Activated T-cell treated with anti-CD3 and anti-CD28 coated beads for 48 hours (primary cell): Measurements from ENCODE around the gene GCK.
"Not testable (repeated sequence)": the region's sequence is repeated elsewhere in the genome, so short reads cannot be mapped to it uniquely, and the experiment has no call there.

Experiments used
- DNase-seq: peaks from one replicate; pipeline ENCODE4 v3.0.0-alpha.2; 2020; ENCODE audit warnings: low read depth

The GCK gene

GRCh38 chr7:44141221-44141850 is 47.9 kb downstream of the GCK start, which contains the start of gene MYL7:
MYL7 (minus strand) TSS chr7:44141332; CDS start chr7:44141305, 27 bp downstream.
- DNase-seq: no peak

- no peak for DNase-seq
Observed at GRCh38 chr7:44140341-44140740, 48.9 kb downstream of the GCK start.

- no peak for DNase-seq
Observed at GRCh38 chr7:44139311-44140010, 49.8 kb downstream of the GCK start.

- DNase-seq: no peak
Observed at GRCh38 chr7:44138698-44139097, 50.5 kb downstream of the GCK start.

- no peak for DNase-seq
Observed at GRCh38 chr7:44136731-44137130, 52.5 kb downstream of the GCK start.

GRCh38 chr7:44134943-44135628 is 54.2 kb downstream of the GCK start:
- no peak for DNase-seq

GRCh38 chr7:44133295-44133694 is 55.9 kb downstream of the GCK start:
- no peak for DNase-seq

GRCh38 chr7:44132039-44132438 is 57.2 kb downstream of the GCK start:
- no peak for DNase-seq

- DNase-seq: no peak
Observed at GRCh38 chr7:44131173-44132029, 57.8 kb downstream of the GCK start.

GRCh38 chr7:44128721-44129582 is 60.3 kb downstream of the GCK start:
- DNase-seq: no peak

- no peak for DNase-seq
Observed at GRCh38 chr7:44127161-44127560, 62.1 kb downstream of the GCK start.

GRCh38 chr7:44126574-44126973 is 62.7 kb downstream of the GCK start:
- DNase-seq: not testable (repeated sequence)

- no peak for DNase-seq
Observed at GRCh38 chr7:44124822-44125202, 64.4 kb downstream of the GCK start.

GRCh38 chr7:44123190-44124003 is 65.8 kb downstream of the GCK start, which contains the start of gene POLD2:
POLD2 (minus strand) TSS chr7:44123548; CDS start chr7:44122053, 1,495 bp downstream.
- DNase-seq: peak; percentile 99

GRCh38 chr7:44122529-44122928 is 66.7 kb downstream of the GCK start:
- no peak for DNase-seq

GRCh38 chr7:44121761-44122420 is 67.3 kb downstream of the GCK start:
- no peak for DNase-seq

GRCh38 chr7:44120395-44120794 is 68.8 kb downstream of the GCK start:
- DNase-seq: no peak

GRCh38 chr7:44119829-44120380 is 69.3 kb downstream of the GCK start:
- DNase-seq: no peak

GRCh38 chr7:44117801-44118429 is 71.3 kb downstream of the GCK start:
- DNase-seq: no peak
